K562 (cell line): Measurements from ENCODE around the gene LHPP. TPM values are rescaled to one million over a fixed set of nuclear protein-coding genes. Genes with fewer than 3 reads are reported as not detected.

Source experiments
- ATAC-seq: fragments of 200-7000 bp; cut with Tn5 transposase; 3 replicates; pipeline ENCODE4 v1.9.1; 2020; ENCODE audit warnings: moderate library complexity
- BruUV-seq: library from RNA; stranded (reverse); fragments of 400-500 nt; replicated peaks from 2 replicates; lab custom pipeline; 2021; lab: Mats Ljungman, UMichigan
- CTCF ChIA-PET: fragments of 300-600 bp; formaldehyde crosslinking; extraction: SDS; loops from one replicate; lab custom pipeline; 2021; ENCODE audit warnings: low intra/inter-chr PET ratio; lab: Yijun Ruan, JAX
- POLR2A ChIA-PET: fragments of 300-600, 350-650 bp; sonication (Branson Sonifier 250); formaldehyde crosslinking; extraction: SDS; loops from one replicate; lab custom pipeline; 2021; ENCODE audit warnings: antibody characterized with exemption, inconsistent platforms; lab: Yijun Ruan, JAX
- DNase-seq, 4 experiments: peaks; one replicate each; pipeline versions ENCODE4 v3.0.0 to v3.0.0-alpha.2; 2011 to 2018; ENCODE audit warnings: low spot score in 3 of 4, mixed read lengths in 3 of 4; ENCODE audit errors: extremely low read depth in 1 of 4
- FAIRE-seq: peaks from 2 replicates; lab custom pipeline; 2011; peaks lifted over from hg19 to GRCh38; lab: Jason Lieb, UNC
- H2AFZ ChIP-seq: 2 replicates; pipeline ENCODE4 v1.6.0; 2011; ENCODE audit warnings: low read depth, low read length, control low read depth, inconsistent platforms
- H3K27ac ChIP-seq: fragments of 200-600 bp; 3 replicates; pipeline ENCODE4 v1.8.0; 2011; ENCODE audit warnings: low read depth, mild to moderate bottlenecking, control low read depth, inconsistent platforms, low read length, moderate library complexity, mixed read lengths; ENCODE audit errors: extremely low read depth
- H3K27me3 ChIP-seq, 2 experiments: fragments of 300-600 bp in 1 of 2; 2 replicates in 1 of 2; 3 replicates in 1 of 2; pipeline versions ENCODE4 v1.6.0 to v1.8.0; 2011; ENCODE audit warnings: inconsistent platforms in 2 of 2, low read length in 2 of 2, mild to moderate bottlenecking in 1 of 2, mixed read lengths in 1 of 2, moderate library complexity in 1 of 2; ENCODE audit not compliant: control insufficient read depth in 2 of 2, insufficient read depth in 2 of 2
- H3K36me3 ChIP-seq: fragments of 300-600 bp; 3 replicates; pipeline ENCODE4 v1.8.0; 2011; ENCODE audit warnings: mild to moderate bottlenecking, low read length, inconsistent platforms; ENCODE audit not compliant: control insufficient read depth, insufficient read depth
- H3K4me1 ChIP-seq, 2 experiments: fragments of 200-600 bp in 1 of 2; replicated peaks in 1 of 2; 2 replicates in 1 of 2; 3 replicates in 1 of 2; pipeline versions ENCODE4 v1.5.1 to v1.8.0; 2011; ENCODE audit warnings: inconsistent platforms in 2 of 2, low read length in 2 of 2, mild to moderate bottlenecking in 1 of 2, mixed read lengths in 1 of 2, moderate library complexity in 1 of 2; ENCODE audit not compliant: control insufficient read depth in 2 of 2, insufficient read depth in 2 of 2
- H3K4me2 ChIP-seq: 2 replicates; pipeline ENCODE4 v1.6.1; 2011; ENCODE audit warnings: low read length, control low read depth, inconsistent platforms, mixed read lengths; ENCODE audit not compliant: insufficient read depth
- H3K4me3 ChIP-seq: fragments of 200-600 bp; sonication (generic), shearing (Covaris generic); 2 replicates; pipeline ENCODE4 v1.5.1; 2016; ENCODE audit warnings: control low read depth, inconsistent platforms
- H3K79me2 ChIP-seq: fragments of 200-600 bp; 3 replicates; pipeline ENCODE4 v1.8.0; 2011; ENCODE audit warnings: low read length, inconsistent platforms; ENCODE audit not compliant: control insufficient read depth, insufficient read depth
- H3K9ac ChIP-seq, 2 experiments: 2 replicates each; pipeline versions ENCODE4 v1.6.0 to v1.6.1; 2011; ENCODE audit warnings: low read depth in 2 of 2, low read length in 2 of 2, control low read depth in 1 of 2, inconsistent platforms in 1 of 2, mild to moderate bottlenecking in 1 of 2, mixed read lengths in 1 of 2; ENCODE audit not compliant: insufficient read depth in 1 of 2
- H3K9me1 ChIP-seq: one replicate; pipeline ENCODE4 v1.6.0; 2011; ENCODE audit warnings: inconsistent platforms, mild to moderate bottlenecking, low read length, moderate library complexity; ENCODE audit not compliant: control insufficient read depth, insufficient read depth
- H3K9me3 ChIP-seq: replicated peaks from 2 replicates; pipeline ENCODE4 v1.5.1; 2011; ENCODE audit warnings: low read depth, low read length, inconsistent platforms; ENCODE audit not compliant: control insufficient read depth, insufficient read depth
- H4K20me1 ChIP-seq: replicated peaks from 2 replicates; pipeline ENCODE4 v1.6.1; 2011; ENCODE audit warnings: low read length, inconsistent platforms, mixed read lengths; ENCODE audit not compliant: control insufficient read depth, insufficient read depth
- ATF6 ChIP-seq: sonication (generic); formaldehyde crosslinking; IDR thresholded peaks from 2 replicates; pipeline ENCODE4 v1.4.0; 2020; ENCODE audit warnings: mild to moderate bottlenecking, missing genetic modification reagents
- ATF7 ChIP-seq: fragments of 450-650 bp; IDR thresholded peaks from 2 replicates; pipeline ENCODE4 v1.7.1; 2014; ENCODE audit warnings: mild to moderate bottlenecking, moderate library complexity
- CBFA2T2 ChIP-seq: fragments of 450-650 bp; conservative IDR thresholded peaks from 2 replicates; pipeline ENCODE4 v1.6.1; 2017; ENCODE audit warnings: mild to moderate bottlenecking
- CBFA2T3 ChIP-seq: fragments of 450-650 bp; IDR thresholded peaks from 2 replicates; pipeline ENCODE4 v1.6.1; 2017
- ELF2 ChIP-seq: fragments of 250-450 bp; sonication (Bioruptor Pico); IDR thresholded peaks from 2 replicates; pipeline ENCODE4 v1.5.0; 2021; ENCODE audit warnings: mild to moderate bottlenecking
- FOXA3 ChIP-seq, 2 experiments: fragments of 450-650 bp in 1 of 2; sonication (generic) in 1 of 2; formaldehyde crosslinking; IDR thresholded peaks in 1 of 2; conservative IDR thresholded peaks in 1 of 2; 2 replicates each; pipeline versions ENCODE4 v1.4.0 to v1.8.0; 2020 to 2022; ENCODE audit warnings: mild to moderate bottlenecking in 2 of 2, missing genetic modification reagents in 1 of 2
- KDM1A ChIP-seq, 2 experiments: fragments of 450-650 bp; IDR thresholded peaks; 2 replicates each; pipeline ENCODE4 v1.6.1; 2016; ENCODE audit warnings: mild to moderate bottlenecking in 2 of 2
- KLF16 ChIP-seq: IDR thresholded peaks from 2 replicates; pipeline ENCODE4 v1.6.1; 2016; ENCODE audit warnings: antibody characterized with exemption
- SMARCA4 ChIP-seq: fragments of 450-650 bp; IDR thresholded peaks from 2 replicates; pipeline ENCODE4 v1.6.1; 2016
- TAL1 ChIP-seq: fragments of 450-650 bp; IDR thresholded peaks from 2 replicates; pipeline ENCODE4 v1.6.1; 2016; ENCODE audit warnings: mild to moderate bottlenecking
- TCF3 ChIP-seq: sonication (generic); formaldehyde crosslinking; IDR thresholded peaks from 2 replicates; pipeline ENCODE4 v1.4.0; 2020; ENCODE audit warnings: mild to moderate bottlenecking, missing genetic modification reagents
- TEAD4 ChIP-seq, 2 experiments: sonication (generic) in 1 of 2; formaldehyde crosslinking in 1 of 2; IDR thresholded peaks; 2 replicates each; pipeline versions ENCODE4 v1.6.1 to v1.8.0; 2012 to 2022; ENCODE audit warnings: borderline replicate concordance in 1 of 2, inconsistent platforms in 1 of 2, low read length in 1 of 2, mild to moderate bottlenecking in 1 of 2, missing genetic modification reagents in 1 of 2
- WGBS: fragments of 100-300 bp; shearing (Covaris generic); methylation state at CpG from one replicate; pipeline ENCODE4 v1.1.6; 2016; ENCODE audit warnings: low coverage, mixed read lengths; ENCODE audit not compliant: insufficient coverage; ENCODE audit errors: missing lambda C conversion rate; 5-methylcytosine and 5-hydroxymethylcytosine counted together
- in situ Hi-C: fragments of 300-500 bp; cut with MboI; formaldehyde crosslinking; loops from 4 replicates; pipeline ENCODE4 v1.15.0; 2018; ENCODE audit warnings: inconsistent platforms, mixed read lengths
- intact Hi-C: fragments of 100-400 bp; cut with micrococcal nuclease; formaldehyde crosslinking; loops from 2 replicates; pipeline ENCODE4 v1.14.2; 2022
- polyA plus RNA-seq, 8 experiments: library from polyadenylated mRNA; depleted of rRNA in 4 of 8; stranded (reverse) in 5 of 8; unstranded in 3 of 8; fragments of >200 nt; fragmentation: Nextera tagmentation in 2 of 8; fragmentation: Illumina TruSeq in 1 of 8; extraction: Ambion mirVana in 2 of 8; extraction: Trizol in 1 of 8; gene quantifications; 2 replicates each; pipeline versions ENCODE4 v1.2.1 to v1.2.3, GENCODE V29; 2011 to 2014; ENCODE audit warnings: inconsistent platforms in 1 of 8, missing spikeins in 1 of 8
- total RNA-seq, 7 experiments: library from RNA; depleted of rRNA in 6 of 7; stranded (reverse); fragments of >200 nt in 6 of 7; fragmentation: Illumina TruSeq in 2 of 7; extraction: Trizol in 2 of 7; gene quantifications; 2 replicates each; pipeline versions ENCODE4 v1.2.1 to v1.2.3, GENCODE V29; 2011 to 2021; ENCODE audit warnings: low replicate concordance in 1 of 7
- TF ChIP-seq, protein P1 (sequence below): sonication (generic); formaldehyde crosslinking; IDR thresholded peaks from 2 replicates; pipeline ENCODE4 v1.8.0; 2022; ENCODE audit warnings: mild to moderate bottlenecking, missing genetic modification reagents
- TF ChIP-seq, protein P2 (sequence below): sonication (generic); formaldehyde crosslinking; IDR thresholded peaks from 2 replicates; pipeline ENCODE4 v1.8.1; 2023; ENCODE audit warnings: mild to moderate bottlenecking, missing genetic modification reagents

Gene LHPP
- total and polyA plus RNA-seq, 9 of the 15 experiments (the other 6 are each of a cell fraction or from before 2014, with no cell fraction given): 0.34 to 7.4 (median 3.0) TPM

- Histone ChIP-seq H3K79me2 (no peaks in the 10 kb centered on the region), H3K9me1 (no peaks in the 10 kb centered on the region), H3K4me3 (no peak overlapping the region), H2AFZ (no peak overlapping the region), H3K36me3 (no peaks in the 10 kb centered on the region), H3K4me1 (peaks cover 6 to 33% of the 10 kb centered on the region in 2 experiments; a peak in 4 of 5 replicates), H3K27ac (no peak overlapping the region), H3K27me3 (peaks cover 0 to 13% of the 10 kb centered on the region in 2 experiments; a peak in 3 of 5 replicates), H3K9ac (0 out of 4 replicates have a peak overlapping the region, but pooled peaks of 1 of the 2 experiments have one; percentile 28), H4K20me1 (peaks cover 17% of the 10 kb centered on the region), H3K4me2 (no peak overlapping the region), H3K9me3 (no peaks in the 10 kb centered on the region)
- DNase-seq: peak in 1 of 4 experiments; percentile 21
- ATAC-seq: peak; percentile 19; the same call in 1 of the 3 replicates
- intact Hi-C loops: no loop called here
- FAIRE-seq: no peak
- POLR2A ChIA-PET: interaction anchor here (1.0 kb wide), 1 partner anchor 50 kb away, joined by 4 read pairs; no protein-coding TSS in a partner anchor
- WGBS: 13% methylated on average over 8 of the region's 9 CpGs
- CTCF ChIA-PET: no interaction called here
- BruUV-seq: no TSS peak
- in situ Hi-C loops: no loop called here
- TF ChIP-seq KLF16 (peak; percentile 60), ATF6 (CRISPR knock-in tag) (no peak), ATF7 (no peak), ELF2 (CRISPR knock-in tag) (no peak), TCF3 (CRISPR knock-in tag) (peak; percentile 77), TAL1 (peak; percentile 57), CBFA2T2 (peak; percentile 67), CBFA2T3 (peak; percentile 76), FOXA3 (CRISPR knock-in tag; conservative IDR thresholded peaks at IDR 0.05 in 1 of 2, IDR thresholded peaks at IDR 0.05 in 1 of 2) (peak in 1 of 2 experiments; percentile 41; a peak in 1 of 4 replicates), KDM1A (IDR thresholded peaks at IDR 0.05) (peak in 1 of 2 experiments; percentile 12; a peak in 1 of 4 replicates), TEAD4 (IDR thresholded peaks at IDR 0.05; ENCODE audit: low read length) (peak; percentile 80), TEAD4 (CRISPR knock-in tag; IDR thresholded peaks at IDR 0.05; ENCODE audit: borderline replicate concordance) (no peak), SMARCA4 (no peak)
- TF ChIP-seq, protein P1, sequence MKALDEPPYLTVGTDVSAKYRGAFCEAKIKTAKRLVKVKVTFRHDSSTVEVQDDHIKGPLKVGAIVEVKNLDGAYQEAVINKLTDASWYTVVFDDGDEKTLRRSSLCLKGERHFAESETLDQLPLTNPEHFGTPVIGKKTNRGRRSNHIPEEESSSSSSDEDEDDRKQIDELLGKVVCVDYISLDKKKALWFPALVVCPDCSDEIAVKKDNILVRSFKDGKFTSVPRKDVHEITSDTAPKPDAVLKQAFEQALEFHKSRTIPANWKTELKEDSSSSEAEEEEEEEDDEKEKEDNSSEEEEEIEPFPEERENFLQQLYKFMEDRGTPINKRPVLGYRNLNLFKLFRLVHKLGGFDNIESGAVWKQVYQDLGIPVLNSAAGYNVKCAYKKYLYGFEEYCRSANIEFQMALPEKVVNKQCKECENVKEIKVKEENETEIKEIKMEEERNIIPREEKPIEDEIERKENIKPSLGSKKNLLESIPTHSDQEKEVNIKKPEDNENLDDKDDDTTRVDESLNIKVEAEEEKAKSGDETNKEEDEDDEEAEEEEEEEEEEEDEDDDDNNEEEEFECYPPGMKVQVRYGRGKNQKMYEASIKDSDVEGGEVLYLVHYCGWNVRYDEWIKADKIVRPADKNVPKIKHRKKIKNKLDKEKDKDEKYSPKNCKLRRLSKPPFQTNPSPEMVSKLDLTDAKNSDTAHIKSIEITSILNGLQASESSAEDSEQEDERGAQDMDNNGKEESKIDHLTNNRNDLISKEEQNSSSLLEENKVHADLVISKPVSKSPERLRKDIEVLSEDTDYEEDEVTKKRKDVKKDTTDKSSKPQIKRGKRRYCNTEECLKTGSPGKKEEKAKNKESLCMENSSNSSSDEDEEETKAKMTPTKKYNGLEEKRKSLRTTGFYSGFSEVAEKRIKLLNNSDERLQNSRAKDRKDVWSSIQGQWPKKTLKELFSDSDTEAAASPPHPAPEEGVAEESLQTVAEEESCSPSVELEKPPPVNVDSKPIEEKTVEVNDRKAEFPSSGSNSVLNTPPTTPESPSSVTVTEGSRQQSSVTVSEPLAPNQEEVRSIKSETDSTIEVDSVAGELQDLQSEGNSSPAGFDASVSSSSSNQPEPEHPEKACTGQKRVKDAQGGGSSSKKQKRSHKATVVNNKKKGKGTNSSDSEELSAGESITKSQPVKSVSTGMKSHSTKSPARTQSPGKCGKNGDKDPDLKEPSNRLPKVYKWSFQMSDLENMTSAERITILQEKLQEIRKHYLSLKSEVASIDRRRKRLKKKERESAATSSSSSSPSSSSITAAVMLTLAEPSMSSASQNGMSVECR (CRISPR knock-in tag): no peak
- TF ChIP-seq, protein P2, sequence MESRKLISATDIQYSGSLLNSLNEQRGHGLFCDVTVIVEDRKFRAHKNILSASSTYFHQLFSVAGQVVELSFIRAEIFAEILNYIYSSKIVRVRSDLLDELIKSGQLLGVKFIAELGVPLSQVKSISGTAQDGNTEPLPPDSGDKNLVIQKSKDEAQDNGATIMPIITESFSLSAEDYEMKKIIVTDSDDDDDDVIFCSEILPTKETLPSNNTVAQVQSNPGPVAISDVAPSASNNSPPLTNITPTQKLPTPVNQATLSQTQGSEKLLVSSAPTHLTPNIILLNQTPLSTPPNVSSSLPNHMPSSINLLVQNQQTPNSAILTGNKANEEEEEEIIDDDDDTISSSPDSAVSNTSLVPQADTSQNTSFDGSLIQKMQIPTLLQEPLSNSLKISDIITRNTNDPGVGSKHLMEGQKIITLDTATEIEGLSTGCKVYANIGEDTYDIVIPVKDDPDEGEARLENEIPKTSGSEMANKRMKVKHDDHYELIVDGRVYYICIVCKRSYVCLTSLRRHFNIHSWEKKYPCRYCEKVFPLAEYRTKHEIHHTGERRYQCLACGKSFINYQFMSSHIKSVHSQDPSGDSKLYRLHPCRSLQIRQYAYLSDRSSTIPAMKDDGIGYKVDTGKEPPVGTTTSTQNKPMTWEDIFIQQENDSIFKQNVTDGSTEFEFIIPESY (CRISPR knock-in tag): no peak
Measured at GRCh38 chr10:124595143-124595883, 133.7 kb downstream of the LHPP start.
